ENCODE results near the gene BOLA3. TPM values are rescaled to one million over a fixed set of nuclear protein-coding genes. Genes with fewer than 3 reads are reported as not detected.

BOLA3 gene
- total RNA-seq, 1 donor from 2014 or later, result 18.8 TPM

DNA sequence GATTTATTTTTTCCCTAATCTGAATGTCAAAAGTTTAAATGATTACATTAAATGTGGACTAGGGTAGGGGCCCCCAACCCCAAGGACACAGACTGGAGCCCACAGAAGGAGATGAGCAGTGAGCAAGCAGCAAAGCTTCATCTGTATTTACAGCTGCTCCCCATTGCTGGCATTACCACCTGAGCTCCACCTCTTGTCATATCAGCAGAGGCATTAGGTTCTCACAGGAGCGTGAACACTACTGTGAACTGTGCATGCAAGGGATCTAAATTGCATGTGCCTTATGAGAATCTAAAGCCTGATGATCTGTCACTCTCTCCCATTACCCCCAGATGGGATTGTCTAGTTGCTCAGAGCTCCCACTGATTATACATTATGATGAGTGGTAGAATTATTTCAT, 27.2 kb upstream of the BOLA3 start:
- intact Hi-C loops (cut with micrococcal nuclease), result loop anchor here (2.0 to 10.0 kb wide), 3 partner anchors 18 to 340 kb away; partner anchors contain the start of gene TLX2
- POLR2A ChIA-PET, result interaction anchor here (1.1 to 14.2 kb wide), 3 partner anchors 13 to 28 kb away, joined by 3 to 723 read pairs (median 5); partner anchors contain the start of gene MTHFD2
- TF ChIP-seq, protein P1, sequence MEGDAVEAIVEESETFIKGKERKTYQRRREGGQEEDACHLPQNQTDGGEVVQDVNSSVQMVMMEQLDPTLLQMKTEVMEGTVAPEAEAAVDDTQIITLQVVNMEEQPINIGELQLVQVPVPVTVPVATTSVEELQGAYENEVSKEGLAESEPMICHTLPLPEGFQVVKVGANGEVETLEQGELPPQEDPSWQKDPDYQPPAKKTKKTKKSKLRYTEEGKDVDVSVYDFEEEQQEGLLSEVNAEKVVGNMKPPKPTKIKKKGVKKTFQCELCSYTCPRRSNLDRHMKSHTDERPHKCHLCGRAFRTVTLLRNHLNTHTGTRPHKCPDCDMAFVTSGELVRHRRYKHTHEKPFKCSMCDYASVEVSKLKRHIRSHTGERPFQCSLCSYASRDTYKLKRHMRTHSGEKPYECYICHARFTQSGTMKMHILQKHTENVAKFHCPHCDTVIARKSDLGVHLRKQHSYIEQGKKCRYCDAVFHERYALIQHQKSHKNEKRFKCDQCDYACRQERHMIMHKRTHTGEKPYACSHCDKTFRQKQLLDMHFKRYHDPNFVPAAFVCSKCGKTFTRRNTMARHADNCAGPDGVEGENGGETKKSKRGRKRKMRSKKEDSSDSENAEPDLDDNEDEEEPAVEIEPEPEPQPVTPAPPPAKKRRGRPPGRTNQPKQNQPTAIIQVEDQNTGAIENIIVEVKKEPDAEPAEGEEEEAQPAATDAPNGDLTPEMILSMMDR (IDR thresholded peaks at IDR 0.05), result no peak
- Mint-ChIP-seq H3K9me3 (no peaks in the 10 kb centered on the region), H3K36me3 (ENCODE audit: low read depth) (peaks cover 53% of the 10 kb centered on the region), H3K4me3 (peak overlapping the region; percentile 85), H3K4me1 (peaks cover 54% of the 10 kb centered on the region), H3K27ac (peak overlapping the region; percentile 86), H3K27me3 (no peaks in the 10 kb centered on the region)
- no peak for DNase-seq
- no peak for ATAC-seq (ENCODE audit: low read depth)
- CTCF ChIA-PET, result interaction anchor here (1.8 kb wide), 1 partner anchor 24 kb away, joined by 4 read pairs; no protein-coding TSS in a partner anchor

DNA sequence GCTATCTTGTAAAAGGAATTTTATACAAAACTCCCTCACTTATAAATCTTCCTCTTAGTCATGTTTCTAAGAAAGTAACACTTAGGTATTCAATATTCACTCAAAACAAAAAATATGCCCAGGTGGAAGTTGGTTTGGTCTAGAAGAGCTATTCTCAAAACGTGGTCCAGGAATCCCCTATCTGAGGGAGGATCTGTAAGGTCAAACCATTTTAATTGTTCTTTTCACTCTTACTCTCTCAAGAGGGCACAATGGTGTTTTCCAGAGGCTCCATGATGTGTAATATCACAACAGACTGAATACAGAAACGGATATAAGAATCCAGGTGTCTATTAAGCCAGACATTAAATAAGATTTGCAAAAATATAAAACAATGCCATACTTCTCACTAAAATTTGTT, 21.0 kb upstream of the BOLA3 start:
- H3K9me3 Mint-ChIP-seq, result peaks cover 4% of the 10 kb centered on the region
- ATAC-seq (ENCODE audit: low read depth), result no peak
- H3K4me1 Mint-ChIP-seq, result peaks cover 23% of the 10 kb centered on the region
- no peaks in the 10 kb centered on the region for H3K27me3 Mint-ChIP-seq
- ChIA-PET CTCF (interaction anchor here (1.0 kb wide), 1 partner anchor 29 kb away, joined by 3 read pairs; no protein-coding TSS in a partner anchor), POLR2A (interaction anchor here (0.5 to 5.2 kb wide), 7 partner anchors 9 to 283 kb away, joined by 3 to 36 read pairs (median 9); partner anchors contain the start of genes MOB1A and MTHFD2)
- intact Hi-C loops (cut with micrococcal nuclease), result no loop called here
- no peak overlapping the region for H3K4me3 Mint-ChIP-seq
- TF ChIP-seq, protein P1 (IDR thresholded peaks at IDR 0.05), result no peak
- peaks cover 70% of the 10 kb centered on the region for H3K36me3 Mint-ChIP-seq (ENCODE audit: low read depth)
- no peak for DNase-seq
- peak overlapping the region; percentile 48 for H3K27ac Mint-ChIP-seq

DNA sequence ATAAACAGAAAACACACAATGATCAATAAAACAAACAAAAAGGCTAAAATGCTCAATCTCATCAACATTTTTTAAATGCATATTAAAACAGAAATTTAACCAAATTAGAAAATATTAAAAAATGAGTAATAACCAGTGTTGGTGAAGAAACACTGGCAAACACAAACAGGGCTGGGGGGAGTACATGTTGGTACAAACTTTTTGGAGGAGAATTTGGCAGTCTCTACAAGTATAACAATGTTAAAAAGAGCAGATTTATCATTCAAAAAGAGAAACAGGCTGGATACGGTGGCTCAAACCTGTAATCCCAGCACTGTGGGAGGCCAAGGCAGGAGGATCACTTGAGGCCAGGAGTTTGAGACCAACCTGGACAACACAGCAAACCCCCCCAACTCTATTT, 17.0 kb upstream of the BOLA3 start:
- CTCF ChIA-PET, result no interaction called here
- peaks cover 82% of the 10 kb centered on the region for H3K36me3 Mint-ChIP-seq (ENCODE audit: low read depth)
- TF ChIP-seq, protein P1 (IDR thresholded peaks at IDR 0.05), result no peak
- H3K9me3 Mint-ChIP-seq, result peaks cover 4% of the 10 kb centered on the region
- peak overlapping the region; percentile 18 for H3K27ac Mint-ChIP-seq
- POLR2A ChIA-PET, result interaction anchor here (2.0 to 4.0 kb wide), 2 partner anchors 34 kb away, joined by 7 to 28 read pairs; partner anchors contain the start of gene MTHFD2
- intact Hi-C loops (cut with micrococcal nuclease), result loop anchor here (1.0 kb wide), 1 partner anchor 9 kb away; no protein-coding TSS in a partner anchor
- ATAC-seq (ENCODE audit: low read depth) (no peak), DNase-seq (no peak)
- peaks cover 7% of the 10 kb centered on the region for H3K4me1 Mint-ChIP-seq
- no peaks in the 10 kb centered on the region for H3K27me3 Mint-ChIP-seq
- H3K4me3 Mint-ChIP-seq, result no peak overlapping the region

DNA sequence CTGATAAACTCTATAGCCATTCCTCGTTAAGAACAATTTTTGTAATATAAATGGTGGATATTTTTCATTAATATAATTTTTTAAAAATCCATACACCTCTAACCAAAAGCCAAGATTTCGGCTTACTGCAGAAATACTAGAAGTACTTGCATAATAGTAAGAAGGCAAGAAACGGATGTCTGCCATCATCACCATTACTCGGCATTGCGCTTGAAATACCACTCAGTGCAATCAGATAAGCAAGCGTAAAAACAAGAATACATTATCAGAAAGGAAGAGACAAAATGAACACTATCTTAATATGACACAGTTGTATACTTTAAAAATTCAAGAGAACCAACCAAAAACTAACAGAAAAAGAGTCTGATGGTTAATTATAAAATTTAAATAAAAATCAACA, 15.2 kb upstream of the BOLA3 start:
- intact Hi-C loops (cut with micrococcal nuclease), result loop anchor here (2.0 kb wide), 1 partner anchor 14 kb away; no protein-coding TSS in a partner anchor
- ChIA-PET POLR2A (interaction anchor here (0.5 to 2.0 kb wide), 4 partner anchors 15 to 53 kb away, joined by 3 to 10 read pairs (median 5); partner anchors contain the start of gene MOB1A), CTCF (interaction anchor here (0.9 to 1.4 kb wide), 3 partner anchors 15 to 255 kb away, joined by 3 read pairs; no protein-coding TSS in a partner anchor)
- peaks cover 84% of the 10 kb centered on the region for H3K36me3 Mint-ChIP-seq (ENCODE audit: low read depth)
- H3K4me1 Mint-ChIP-seq, result peaks cover 3% of the 10 kb centered on the region
- no peak overlapping the region for H3K4me3 Mint-ChIP-seq
- DNase-seq, result no peak
- no peak for ATAC-seq (ENCODE audit: low read depth)
- H3K27me3 Mint-ChIP-seq, result no peaks in the 10 kb centered on the region
- H3K9me3 Mint-ChIP-seq, result peaks cover 4% of the 10 kb centered on the region
- H3K27ac Mint-ChIP-seq, result no peak overlapping the region
- TF ChIP-seq, protein P1 (IDR thresholded peaks at IDR 0.05), result no peak

DNA sequence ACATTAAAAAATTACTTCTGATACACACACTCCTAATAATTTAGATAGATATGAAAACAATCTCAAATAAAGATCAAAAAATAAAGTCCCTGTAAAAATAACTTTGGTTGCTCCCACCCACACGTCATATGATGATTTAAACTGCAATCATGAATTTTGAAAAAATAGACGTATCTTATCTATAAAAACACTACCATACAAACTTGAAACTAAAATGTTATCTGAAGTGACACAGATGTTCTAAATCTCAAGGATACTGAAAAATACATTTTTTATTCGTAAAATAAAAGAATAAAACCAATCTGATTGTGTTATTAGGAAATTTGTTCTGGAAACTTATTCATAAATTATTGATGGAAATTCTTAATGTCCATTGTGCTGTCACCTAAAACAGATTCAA, 8.1 kb upstream of the BOLA3 start:
- Mint-ChIP-seq H3K4me3 (no peak overlapping the region), H3K4me1 (peaks cover 15% of the 10 kb centered on the region), H3K27me3 (no peaks in the 10 kb centered on the region), H3K36me3 (ENCODE audit: low read depth) (peaks cover 79% of the 10 kb centered on the region), H3K9me3 (no peaks in the 10 kb centered on the region), H3K27ac (no peak overlapping the region)
- ChIA-PET CTCF (no interaction called here), POLR2A (interaction anchor here (0.6 to 2.3 kb wide), 4 partner anchors 23 to 231 kb away, joined by 5 to 9 read pairs (median 6); partner anchors contain the start of gene MOB1A)
- TF ChIP-seq, protein P1 (IDR thresholded peaks at IDR 0.05), result no peak
- no peak for ATAC-seq (ENCODE audit: low read depth)
- DNase-seq, result no peak
- intact Hi-C loops (cut with micrococcal nuclease), result loop anchor here (1.0 to 2.0 kb wide), 2 partner anchors 9 to 19 kb away; no protein-coding TSS in a partner anchor

Measured in activated B cell treated with CpG ODN at 0.5 μM for 24 hours (primary cell).